NOMO-1 treated with DMSO at 0.1 percent for 48 hours (cell line): ENCODE measurements around the gene DUS3L.
"Not testable (repeated sequence)": the region's sequence is repeated elsewhere in the genome, so short reads cannot be mapped to it uniquely, and the experiment has no call there.

Experiments used
- DNase-seq: peaks from one replicate; lab custom pipeline; 2025; ENCODE audit not compliant: unreplicated experiment; lab: John Stamatoyannopoulos, UW

Gene DUS3L

DNA sequence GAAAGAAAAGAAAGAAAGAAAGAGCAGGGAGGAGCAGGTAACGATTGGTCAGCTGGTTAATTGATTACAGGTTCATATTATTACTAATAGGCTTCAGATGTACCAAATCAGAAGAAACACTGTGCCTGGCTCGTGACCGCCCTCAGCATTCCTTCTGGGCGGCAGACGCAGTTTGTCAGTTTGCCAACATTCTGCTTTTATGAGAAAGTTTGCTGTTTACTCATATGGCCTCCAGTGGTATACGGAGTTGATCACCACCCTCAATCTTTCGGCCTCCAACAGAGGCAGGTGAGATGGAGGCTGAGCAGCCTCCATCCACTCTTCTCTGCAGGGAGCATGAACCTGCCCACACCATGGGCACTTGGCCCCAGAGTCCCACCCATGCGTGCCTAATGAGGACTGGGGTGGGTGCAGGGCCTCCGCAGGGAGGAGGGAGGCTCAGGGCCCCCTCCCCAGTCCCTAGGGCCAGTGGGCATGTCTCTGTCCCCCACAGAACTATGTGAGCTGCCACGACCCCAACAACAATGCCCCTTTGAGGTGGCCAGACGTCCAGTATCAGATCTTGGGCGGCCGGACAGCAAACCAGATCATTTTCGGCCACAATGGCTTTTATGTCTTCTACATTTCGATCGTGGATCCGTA lies 15.2 kb downstream of the DUS3L start:
- DNase-seq, result no peak

DNA sequence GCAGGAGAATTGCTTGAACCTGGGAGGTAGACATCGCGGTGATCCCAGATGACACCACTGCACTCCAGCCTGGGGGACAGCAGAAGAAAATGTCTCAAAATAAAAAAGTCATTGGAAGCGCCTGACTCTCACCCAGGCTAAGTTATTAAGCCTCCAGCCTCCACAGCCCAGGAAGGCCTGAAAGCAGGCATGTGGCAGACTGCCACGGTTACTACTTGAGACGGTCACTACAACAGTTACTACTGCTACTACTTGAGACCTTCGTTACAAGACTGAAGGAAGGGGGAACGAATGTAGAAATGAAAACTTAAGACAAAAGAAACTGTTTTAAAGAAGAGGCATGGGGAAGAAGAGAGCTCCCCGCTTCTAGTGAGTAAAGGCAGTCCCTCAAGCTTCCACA lies 16.0 kb downstream of the DUS3L start:
- DNase-seq, result no peak

DNA sequence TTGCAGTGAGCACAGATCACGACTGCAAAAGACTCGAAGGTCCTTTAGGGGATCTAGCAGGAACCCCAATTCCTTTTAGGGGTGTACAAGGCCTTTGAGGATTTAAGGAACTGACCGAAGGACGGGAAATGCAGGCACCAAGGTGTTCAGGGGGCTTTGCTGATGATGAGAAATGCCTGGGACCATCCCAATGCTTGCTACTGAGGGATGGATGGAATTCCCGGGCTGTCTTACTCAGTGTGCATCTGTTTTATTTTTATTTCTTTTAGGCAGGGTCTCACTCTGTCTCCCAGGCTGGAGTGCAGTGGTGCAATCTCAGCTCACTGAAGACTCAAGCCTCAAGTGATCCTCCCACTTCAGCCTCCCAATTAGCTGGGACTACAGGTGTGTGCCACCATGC lies 17.7 kb downstream of the DUS3L start:
- no peak for DNase-seq

DNA sequence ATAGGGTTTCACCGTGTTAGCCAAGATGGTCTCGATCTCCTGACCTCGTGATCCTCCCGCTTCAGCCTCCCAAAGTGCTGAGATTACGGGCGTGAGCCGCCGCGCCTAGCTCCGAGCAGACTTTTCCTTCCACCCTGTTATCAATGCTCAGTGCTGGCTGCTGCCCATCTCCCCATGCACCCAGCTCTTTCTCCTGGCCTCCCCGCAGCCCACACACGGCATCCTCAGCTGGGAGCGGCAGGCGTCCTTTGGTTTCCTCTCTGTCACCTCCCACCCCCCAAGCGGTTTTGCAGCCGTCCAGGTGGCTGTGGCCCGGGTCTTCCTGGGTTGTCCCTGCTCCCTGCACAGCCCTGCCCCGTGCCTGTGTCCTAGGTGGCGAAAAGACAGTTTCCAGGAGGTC lies 18.5 kb downstream of the DUS3L start:
- no peak for DNase-seq

DNA sequence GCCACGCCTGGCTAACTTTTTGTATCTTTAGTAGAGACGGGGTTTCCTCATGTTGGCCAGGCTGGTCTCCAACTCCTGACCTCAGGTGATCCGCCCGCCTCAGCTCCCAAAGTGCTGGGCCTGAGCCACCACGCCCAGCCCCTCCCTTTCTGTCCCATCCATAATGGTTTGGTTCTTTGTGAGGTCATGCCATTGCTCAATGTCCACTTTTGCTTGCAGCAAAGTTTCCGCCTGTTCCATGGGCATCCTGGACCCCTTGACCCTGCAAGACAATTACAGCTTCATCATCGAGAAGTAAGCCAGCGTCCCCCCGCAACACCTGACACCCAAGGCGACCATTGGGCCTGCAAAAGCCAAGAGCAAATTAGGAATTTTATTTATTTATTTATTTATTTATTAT lies 23.0 kb downstream of the DUS3L start:
- DNase-seq, result no peak

DNA sequence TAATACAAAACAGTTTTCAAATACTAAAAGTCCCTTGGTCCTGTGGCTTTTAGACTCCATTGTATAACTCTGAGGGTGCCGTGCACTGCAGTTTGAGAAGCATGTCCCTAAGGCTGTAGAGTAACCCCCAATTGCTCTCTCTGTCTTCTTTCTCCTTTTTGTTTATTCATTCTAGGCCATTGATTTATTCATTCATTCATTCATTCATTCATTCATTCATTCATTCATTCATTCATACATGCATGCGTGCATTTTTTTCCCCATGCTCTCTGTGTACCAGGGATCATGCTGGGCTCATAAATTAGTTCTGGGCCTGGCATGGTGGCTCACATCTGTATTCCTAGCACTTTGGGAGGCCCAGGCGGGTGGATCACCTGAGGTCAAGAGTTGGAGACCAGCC lies 25.7 kb downstream of the DUS3L start:
- DNase-seq, result no peak

DNA sequence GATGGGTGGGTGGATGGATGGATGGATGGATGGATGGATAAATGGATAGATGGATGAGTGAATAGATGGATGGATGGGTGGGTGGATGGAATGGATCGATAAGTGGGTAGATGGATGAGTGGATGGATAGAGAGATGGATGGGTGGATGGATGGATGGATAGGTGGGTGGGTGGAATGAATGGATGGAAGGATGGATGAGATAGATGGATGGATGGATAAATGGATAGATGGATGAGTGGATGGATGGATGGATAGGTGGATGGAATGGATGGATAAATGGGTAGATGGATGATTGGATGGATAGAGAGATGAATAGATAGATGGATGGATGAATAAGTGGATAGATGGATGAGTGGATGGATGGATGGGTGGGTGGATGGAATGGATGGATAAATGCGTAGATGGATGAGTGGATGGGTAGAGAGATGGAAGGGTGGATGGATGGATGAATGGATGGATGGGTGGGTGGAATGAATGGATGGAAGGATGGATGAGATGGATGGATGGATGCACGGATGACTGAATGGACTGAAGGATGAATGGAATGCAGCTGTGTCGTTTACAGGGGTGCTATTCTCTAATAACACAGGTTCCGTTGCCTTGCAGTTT lies 28.2 kb downstream of the DUS3L start:
- DNase-seq, result no peak

DNA sequence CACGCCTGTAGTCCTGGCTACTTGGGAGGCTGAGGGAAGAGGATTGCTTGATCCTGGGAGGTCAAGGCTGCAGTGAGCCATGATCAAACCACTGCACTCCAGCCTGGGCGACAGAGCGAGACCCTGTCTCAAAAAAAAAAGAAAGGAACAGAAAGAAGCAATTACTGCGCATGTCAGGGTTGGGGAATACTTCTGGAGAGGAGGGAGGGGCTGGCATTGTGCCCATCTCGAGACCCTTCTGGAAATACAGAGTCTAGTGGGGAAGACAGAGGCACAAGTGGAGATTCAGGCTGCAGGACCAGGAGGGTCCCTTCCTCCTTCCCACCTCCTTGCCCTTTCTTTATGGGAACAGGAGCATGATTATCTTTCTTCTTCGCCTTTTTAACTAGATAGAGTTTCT lies 37.2 kb downstream of the DUS3L start:
- no peak for DNase-seq

DNA sequence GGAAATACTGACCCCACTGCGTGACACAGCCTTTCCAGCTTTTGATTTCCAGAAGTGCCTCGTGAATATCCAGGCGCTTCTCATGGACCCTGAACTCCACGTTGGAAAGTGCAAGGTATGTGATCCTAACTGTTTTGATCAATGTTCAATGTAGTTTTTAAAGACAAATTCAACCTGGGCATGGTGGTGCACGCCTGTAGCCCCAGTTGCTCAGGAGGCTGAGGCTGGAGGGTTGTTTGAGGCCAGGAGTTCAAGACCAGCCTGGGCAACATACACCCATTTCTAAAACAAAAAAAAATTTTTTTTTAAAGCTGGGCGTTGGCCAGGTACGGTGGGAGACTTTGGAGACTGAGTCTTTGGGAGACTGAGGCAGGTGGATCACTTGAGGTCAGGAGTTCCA lies 39.3 kb downstream of the DUS3L start:
- DNase-seq, result no peak

DNA sequence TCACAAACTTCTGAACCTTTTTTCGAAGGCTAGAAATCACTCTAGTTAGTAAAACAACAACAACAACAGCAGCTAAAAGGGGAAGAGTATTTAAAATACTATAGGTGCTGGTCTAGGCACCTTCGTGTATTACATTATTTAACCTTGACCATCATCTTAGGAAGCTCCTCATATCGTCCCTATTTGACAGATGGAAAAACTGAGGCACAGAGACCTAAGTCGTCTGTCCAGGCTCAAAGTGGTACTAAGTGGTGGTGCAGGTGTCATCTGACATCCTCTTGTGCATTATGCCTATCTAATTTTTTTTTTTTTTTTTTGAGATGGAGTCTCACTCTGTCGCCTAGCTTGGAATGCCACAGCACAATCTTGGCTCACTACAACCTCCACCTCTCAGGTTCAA lies 41.5 kb downstream of the DUS3L start:
- no peak for DNase-seq

DNA sequence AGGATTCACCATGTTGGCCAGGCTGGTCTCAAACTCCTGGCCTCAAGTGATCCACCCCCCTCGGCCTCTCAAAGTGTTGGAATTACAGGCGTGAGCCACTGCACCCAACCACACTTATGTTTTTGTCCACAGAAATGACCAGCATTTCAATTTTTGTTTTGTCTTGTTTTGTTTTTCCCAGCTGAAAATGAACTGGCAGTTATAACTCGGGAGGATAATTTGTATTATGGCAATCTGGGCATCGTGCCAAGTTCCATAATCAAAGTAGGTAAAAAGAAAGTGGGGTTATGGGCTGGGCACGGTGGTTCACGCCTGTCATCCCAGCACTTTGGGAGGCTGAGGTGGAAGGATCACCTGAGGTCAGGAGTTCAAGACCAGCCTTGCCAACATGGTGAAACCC lies 42.0 kb downstream of the DUS3L start:
- not testable (repeated sequence) for DNase-seq

DNA sequence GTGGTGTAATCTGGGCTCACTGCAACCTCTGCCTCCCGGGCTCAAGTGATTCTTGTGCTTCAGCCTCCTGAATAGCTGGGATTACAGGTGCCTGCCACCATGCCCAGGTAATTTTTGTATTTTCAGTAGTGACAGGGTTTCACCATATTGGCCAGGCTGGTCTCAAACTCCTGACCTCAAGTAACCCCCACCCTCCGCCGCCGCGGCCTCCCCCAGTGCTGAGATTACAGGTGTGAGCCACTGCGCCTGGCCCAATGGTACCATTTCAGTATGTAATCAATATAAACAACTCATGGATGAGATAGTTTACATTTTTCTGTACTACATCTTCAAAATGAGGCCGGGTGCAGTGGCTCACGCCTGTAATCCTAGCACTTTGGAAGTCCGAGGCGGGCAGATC lies 46.0 kb downstream of the DUS3L start:
- not testable (repeated sequence) for DNase-seq

DNA sequence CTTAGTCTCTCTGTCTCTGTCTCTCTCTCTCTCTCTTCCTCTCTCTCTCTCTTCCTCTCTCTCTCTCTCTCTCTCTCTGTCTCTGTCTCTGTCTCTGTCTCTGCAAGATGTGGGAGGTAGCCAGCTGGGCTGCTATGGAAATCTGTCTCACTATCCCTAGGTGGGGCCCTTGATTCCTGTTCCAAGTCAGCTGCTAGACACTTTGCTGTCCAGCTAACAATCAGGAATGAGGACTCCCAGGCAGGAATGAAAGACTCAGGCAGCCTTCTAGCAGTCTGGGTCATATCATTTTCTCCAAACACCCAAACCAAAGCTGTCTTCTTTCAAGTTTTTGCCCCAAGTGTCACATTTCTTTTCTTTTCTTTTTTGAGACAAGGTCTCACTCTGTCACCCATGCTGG lies 47.3 kb downstream of the DUS3L start:
- no peak for DNase-seq

DNA sequence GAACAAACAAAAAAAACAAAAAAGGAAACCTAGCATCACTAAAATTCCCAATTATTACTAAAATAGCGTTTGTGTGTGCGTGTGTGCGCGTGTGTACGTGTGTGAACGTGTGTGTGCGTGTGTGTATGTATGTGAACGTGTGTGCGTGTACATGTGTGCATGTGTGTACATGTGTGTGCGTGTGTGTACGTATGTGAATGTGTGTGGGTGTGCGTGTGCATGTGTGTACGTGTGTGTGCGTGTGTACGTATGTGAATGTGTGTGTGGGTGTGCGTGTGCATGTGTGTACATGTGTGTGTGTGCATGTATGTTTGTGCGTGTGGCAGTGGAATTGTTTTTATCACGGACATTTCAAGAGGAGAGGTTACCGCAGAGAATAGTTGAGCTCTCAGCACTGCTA lies 48.9 kb downstream of the DUS3L start:
- no peak for DNase-seq

DNA sequence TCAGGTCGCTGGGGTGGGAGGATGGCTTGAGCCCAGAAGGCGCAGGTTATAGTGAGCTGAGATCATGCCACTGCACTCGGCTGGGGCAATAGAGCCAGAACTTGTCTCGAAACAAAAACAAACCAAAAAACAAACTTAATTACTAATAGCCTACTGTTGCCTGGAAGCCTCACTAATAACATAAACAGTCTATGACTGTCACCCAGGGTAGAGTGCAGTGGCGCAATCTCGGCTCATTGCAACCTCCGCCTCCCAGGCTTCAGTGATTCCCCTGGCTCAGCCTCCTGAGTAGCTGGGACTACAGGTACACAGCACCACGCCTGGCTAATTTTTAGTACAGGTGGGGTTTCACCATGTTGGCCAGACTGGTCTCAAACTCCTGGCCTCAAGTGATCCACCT lies 52.5 kb downstream of the DUS3L start:
- no peak for DNase-seq
